ENCODE data around the gene SORBS2.

The SORBS2 gene

GRCh38 chr4:185783574-185783973, 28.4 kb downstream of the SORBS2 start:
- no peak overlapping the region for H3K4me3 ChIP-seq (ENCODE audit: low read depth, low read length)
- DNase-seq (ENCODE audit: low read depth), result peak; percentile 36
- no peak for TF ChIP-seq CTCF (conservative IDR thresholded peaks at IDR 0.05; ENCODE audit: low read depth, low read length)

- DNase-seq (ENCODE audit: low read depth), result peak; percentile 83
- H3K4me3 ChIP-seq (ENCODE audit: low read depth, low read length), result no peak overlapping the region
- no peak for TF ChIP-seq CTCF (conservative IDR thresholded peaks at IDR 0.05; ENCODE audit: low read depth, low read length)
Observed at GRCh38 chr4:185782523-185782922, 29.5 kb downstream of the SORBS2 start.

- TF ChIP-seq CTCF (conservative IDR thresholded peaks at IDR 0.05; ENCODE audit: low read depth, low read length), result no peak
- no peak overlapping the region for H3K4me3 ChIP-seq (ENCODE audit: low read depth, low read length)
- no peak for DNase-seq (ENCODE audit: low read depth)
Observed at GRCh38 chr4:185781555-185782215, 30.3 kb downstream of the SORBS2 start.

GRCh38 chr4:185780472-185780871, 31.5 kb downstream of the SORBS2 start:
- TF ChIP-seq CTCF (conservative IDR thresholded peaks at IDR 0.05; ENCODE audit: low read depth, low read length), result no peak
- no peak for DNase-seq (ENCODE audit: low read depth)
- H3K4me3 ChIP-seq (ENCODE audit: low read depth, low read length), result no peak overlapping the region

GRCh38 chr4:185779517-185779916, 32.5 kb downstream of the SORBS2 start:
- no peak for TF ChIP-seq CTCF (conservative IDR thresholded peaks at IDR 0.05; ENCODE audit: low read depth, low read length)
- DNase-seq (ENCODE audit: low read depth), result no peak
- H3K4me3 ChIP-seq (ENCODE audit: low read depth, low read length), result no peak overlapping the region

GRCh38 chr4:185778307-185778706, 33.7 kb downstream of the SORBS2 start:
- TF ChIP-seq CTCF (conservative IDR thresholded peaks at IDR 0.05; ENCODE audit: low read depth, low read length), result no peak
- peak; percentile 56 for DNase-seq (ENCODE audit: low read depth)

More at GRCh38 chr4:185778307-185778706, 33.7 kb downstream of the SORBS2 start:
- H3K4me3 ChIP-seq (ENCODE audit: low read depth, low read length), result no peak overlapping the region
